BE2C (cell line): ENCODE data around the gene QRICH1.
A peak's percentile ranks its signal among the peaks of the same experiment; 100 is the strongest.

Source experiments
- DNase-seq: peaks from one replicate; pipeline ENCODE4 v3.0.0-alpha.2; 2020
- H3K27me3 ChIP-seq: fragments of 250-450 bp; sonication (Bioruptor Pico); 2 replicates; pipeline ENCODE4 v1.5.1; 2020; ENCODE audit warnings: mild to moderate bottlenecking
- H3K36me3 ChIP-seq: fragments of 250-450 bp; sonication (Bioruptor Pico); 2 replicates; pipeline ENCODE4 v1.5.1; 2020; ENCODE audit warnings: mild to moderate bottlenecking
- H3K4me1 ChIP-seq: fragments of 250-450 bp; sonication (Bioruptor Pico); 2 replicates; pipeline ENCODE4 v1.5.1; 2020
- H3K4me3 ChIP-seq: 2 replicates; pipeline ENCODE4 v1.5.1; 2011; ENCODE audit warnings: low read depth, low read length
- H3K9me3 ChIP-seq: fragments of 250-450 bp; sonication (Bioruptor Pico); 2 replicates; pipeline ENCODE4 v1.5.1; 2020
- TF ChIP-seq, protein P1 (sequence below): IDR thresholded peaks from 2 replicates; pipeline ENCODE4 v1.5.1; 2012; ENCODE audit warnings: mild to moderate bottlenecking, low read depth, low read length

Gene QRICH1

DNA sequence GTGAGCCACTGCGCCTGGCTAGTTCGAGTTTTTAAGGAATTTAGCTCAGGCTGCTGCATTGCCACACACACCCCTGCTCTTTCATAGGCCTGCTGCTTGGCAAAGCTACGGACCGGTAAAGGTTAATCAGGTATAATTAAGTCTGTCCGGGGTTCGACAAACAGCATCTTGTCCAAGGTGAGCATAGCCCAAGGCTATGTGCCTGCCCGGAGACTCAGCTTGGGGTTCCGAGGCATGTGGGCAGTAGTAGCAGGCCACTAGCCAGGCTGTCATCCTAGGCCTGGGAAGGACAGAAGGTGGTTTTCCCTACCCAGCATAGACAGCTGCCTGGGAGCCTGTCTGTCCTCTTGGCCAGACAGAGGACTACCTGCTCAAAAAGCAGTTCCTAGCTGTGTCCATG lies 97.2 kb downstream of the QRICH1 start:
- Histone ChIP-seq H3K9me3 (no peaks in the 10 kb centered on the region), H3K27me3 (no peaks in the 10 kb centered on the region), H3K36me3 (no peaks in the 10 kb centered on the region), H3K4me3 (no peak overlapping the region), H3K4me1 (peaks cover 15% of the 10 kb centered on the region)
- TF ChIP-seq, protein P1, sequence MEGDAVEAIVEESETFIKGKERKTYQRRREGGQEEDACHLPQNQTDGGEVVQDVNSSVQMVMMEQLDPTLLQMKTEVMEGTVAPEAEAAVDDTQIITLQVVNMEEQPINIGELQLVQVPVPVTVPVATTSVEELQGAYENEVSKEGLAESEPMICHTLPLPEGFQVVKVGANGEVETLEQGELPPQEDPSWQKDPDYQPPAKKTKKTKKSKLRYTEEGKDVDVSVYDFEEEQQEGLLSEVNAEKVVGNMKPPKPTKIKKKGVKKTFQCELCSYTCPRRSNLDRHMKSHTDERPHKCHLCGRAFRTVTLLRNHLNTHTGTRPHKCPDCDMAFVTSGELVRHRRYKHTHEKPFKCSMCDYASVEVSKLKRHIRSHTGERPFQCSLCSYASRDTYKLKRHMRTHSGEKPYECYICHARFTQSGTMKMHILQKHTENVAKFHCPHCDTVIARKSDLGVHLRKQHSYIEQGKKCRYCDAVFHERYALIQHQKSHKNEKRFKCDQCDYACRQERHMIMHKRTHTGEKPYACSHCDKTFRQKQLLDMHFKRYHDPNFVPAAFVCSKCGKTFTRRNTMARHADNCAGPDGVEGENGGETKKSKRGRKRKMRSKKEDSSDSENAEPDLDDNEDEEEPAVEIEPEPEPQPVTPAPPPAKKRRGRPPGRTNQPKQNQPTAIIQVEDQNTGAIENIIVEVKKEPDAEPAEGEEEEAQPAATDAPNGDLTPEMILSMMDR, result no peak
- DNase-seq, result no peak

DNA sequence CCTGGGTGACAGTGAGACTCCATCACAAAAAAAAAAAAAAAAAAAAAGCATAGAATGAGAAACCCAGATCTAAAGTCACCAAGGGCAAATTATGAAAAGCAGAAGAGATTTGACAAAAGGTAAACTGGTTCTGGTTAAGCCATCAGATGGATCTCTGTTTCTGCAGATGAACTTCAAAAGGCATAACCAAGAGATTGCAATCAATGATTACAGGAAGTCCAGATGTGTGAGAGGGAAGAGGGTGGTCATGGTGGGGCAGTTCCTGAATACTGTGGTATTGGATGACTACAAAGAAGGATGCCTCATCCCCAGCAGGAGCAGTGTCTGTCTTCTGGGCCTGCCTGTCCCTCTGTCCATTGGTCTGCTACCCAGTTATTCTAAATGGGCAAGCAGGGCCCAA lies 100.0 kb downstream of the QRICH1 start:
- TF ChIP-seq, protein P1, result no peak
- Histone ChIP-seq H3K4me3 (no peak overlapping the region), H3K9me3 (no peaks in the 10 kb centered on the region), H3K36me3 (no peaks in the 10 kb centered on the region), H3K4me1 (peaks cover 11% of the 10 kb centered on the region), H3K27me3 (no peaks in the 10 kb centered on the region)
- DNase-seq, result no peak

DNA sequence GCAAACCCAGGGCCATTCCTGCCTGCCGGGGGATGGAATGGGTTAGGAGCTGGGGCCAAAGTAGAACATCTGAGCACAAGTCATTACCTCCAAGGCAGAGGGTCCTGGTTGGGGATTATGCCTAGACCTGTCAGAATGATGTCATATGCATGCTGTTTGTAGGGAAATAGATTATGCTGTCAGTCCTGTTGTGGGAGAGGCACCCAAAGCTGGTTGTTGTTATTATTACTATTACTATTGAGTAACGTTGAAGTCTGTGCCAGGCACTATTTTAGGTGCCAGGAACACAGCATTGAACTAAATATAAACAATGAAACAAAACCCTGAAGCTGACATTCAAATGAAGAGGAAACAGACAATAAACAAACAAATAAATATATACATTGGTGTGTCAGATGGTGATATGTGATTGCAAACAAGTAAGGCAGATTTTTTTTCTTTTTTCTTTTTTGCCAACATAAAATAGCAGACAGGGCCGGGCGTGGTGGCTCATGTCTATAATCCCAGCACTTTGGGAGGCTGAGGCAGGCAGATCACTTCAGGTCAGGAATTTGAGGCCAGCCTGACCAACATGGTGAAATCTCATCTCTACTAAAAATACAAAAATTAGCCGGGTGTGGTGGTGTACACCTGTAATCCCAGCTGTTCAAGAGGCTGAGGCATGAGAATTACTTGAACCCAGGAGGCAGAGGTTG lies 101.9 kb downstream of the QRICH1 start:
- H3K9me3 ChIP-seq, result no peaks in the 10 kb centered on the region
- H3K4me3 ChIP-seq, result peak overlapping the region; percentile 71
- TF ChIP-seq, protein P1, result no peak
- H3K27me3 ChIP-seq, result no peaks in the 10 kb centered on the region
- DNase-seq, result no peak
- no peaks in the 10 kb centered on the region for H3K36me3 ChIP-seq
- no peaks in the 10 kb centered on the region for H3K4me1 ChIP-seq

DNA sequence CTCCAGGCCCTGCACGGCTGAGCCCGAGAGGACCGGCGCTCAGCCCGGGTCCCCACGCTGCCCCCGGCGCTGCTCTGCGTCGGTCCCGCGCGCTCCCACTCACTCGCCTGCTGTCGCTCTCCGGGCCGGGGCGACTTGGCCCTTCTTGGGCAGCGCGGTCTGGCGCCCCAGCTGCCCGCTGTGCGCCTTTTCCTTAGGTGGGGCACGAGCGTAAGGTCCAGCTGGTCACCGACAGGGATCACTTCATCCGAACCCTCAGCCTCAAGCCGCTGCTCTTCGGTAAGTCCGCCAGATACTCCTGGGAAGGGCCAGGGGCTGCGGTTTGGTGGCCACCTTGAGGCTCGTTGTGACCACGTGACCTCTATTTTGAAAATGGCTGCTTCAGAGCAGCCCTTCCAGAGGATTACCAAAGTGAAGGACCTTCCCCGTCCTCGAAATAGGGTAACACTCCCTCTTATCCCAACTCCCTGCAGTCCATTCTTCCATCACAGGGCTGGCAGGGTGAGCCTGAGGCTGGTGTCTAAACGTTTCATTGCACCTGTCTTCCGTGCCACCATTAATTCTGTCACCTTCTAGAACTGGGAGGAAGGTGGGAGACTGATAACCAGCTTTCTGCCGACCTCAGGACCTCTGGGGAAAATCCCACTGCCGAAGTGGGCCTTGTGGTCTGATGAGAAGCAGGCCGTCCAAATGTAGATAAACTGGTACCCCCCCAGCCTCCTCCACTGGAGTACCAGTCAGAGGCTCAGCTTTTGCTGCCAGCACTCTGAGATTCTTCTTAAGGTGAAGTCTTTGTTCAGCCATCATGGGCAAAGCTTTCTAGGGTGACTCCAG lies 103.0 kb downstream of the QRICH1 start:
- TF ChIP-seq, protein P1, result no peak
- Histone ChIP-seq H3K4me3 (peak overlapping the region; percentile 71), H3K9me3 (no peaks in the 10 kb centered on the region), H3K4me1 (no peaks in the 10 kb centered on the region), H3K27me3 (no peaks in the 10 kb centered on the region), H3K36me3 (no peaks in the 10 kb centered on the region)
- peak; percentile 41 for DNase-seq

DNA sequence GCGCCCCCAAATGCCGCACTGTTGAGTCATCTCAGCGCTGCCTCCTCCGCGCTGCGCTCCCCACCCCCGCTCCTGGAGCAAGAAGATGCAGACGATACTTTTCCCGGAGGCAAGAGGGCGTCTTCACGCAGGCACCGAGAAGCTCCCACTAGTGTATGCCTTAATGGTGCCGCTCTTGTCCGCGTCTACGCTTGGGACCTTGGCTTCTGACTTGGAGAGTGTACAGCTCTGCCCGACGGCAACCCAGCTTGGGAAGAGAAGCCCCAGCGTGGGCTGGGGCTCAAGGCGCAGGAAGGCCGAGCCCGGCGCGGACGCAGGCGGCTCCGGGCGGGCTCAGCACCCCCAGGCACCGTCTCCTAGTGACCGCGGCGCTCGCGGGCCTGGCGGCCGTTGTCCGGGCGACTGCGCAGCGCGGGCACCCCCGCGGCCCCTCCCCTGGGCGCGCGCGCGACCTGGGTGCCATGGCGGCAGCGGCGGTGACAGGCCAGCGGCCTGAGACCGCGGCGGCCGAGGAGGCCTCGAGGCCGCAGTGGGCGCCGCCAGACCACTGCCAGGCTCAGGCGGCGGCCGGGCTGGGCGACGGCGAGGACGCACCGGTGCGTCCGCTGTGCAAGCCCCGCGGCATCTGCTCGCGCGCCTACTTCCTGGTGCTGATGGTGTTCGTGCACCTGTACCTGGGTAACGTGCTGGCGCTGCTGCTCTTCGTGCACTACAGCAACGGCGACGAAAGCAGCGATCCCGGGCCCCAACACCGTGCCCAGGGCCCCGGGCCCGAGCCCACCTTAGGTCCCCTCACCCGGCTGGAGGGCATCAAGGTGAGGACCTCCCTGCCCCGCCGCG lies 103.9 kb downstream of the QRICH1 start, which contains the start of gene P4HTM:
Gene P4HTM (plus strand): TSS at position 446 of the 840 bp plus-strand sequence. CDS start 16 bp downstream, at position 462.
- TF ChIP-seq, protein P1, result 0 out of 2 replicates have a peak, but pooled peaks have one; percentile 3
- H3K4me1 ChIP-seq, result no peaks in the 10 kb centered on the region
- peak within 1 kb of the TSS; percentile 71 for H3K4me3 ChIP-seq
- DNase-seq, result peak; percentile 69
- H3K27me3 ChIP-seq, result no peaks in the 10 kb centered on the region
- H3K9me3 ChIP-seq, result no peaks in the 10 kb centered on the region
- no peaks in the 10 kb centered on the region for H3K36me3 ChIP-seq
